Measurements from ENCODE around the gene ERAS.
"Not testable (repeated sequence)": the region's sequence is repeated elsewhere in the genome, so short reads cannot be mapped to it uniquely, and the experiment has no call there.

ERAS gene

GRCh38 chrX:48794911-48795515 lies 31.3 kb upstream of the ERAS start:
- no peak for DNase-seq (ENCODE audit: low read depth in 2 of 2)

- DNase-seq (ENCODE audit: low read depth in 2 of 2): no peak
Observed at GRCh38 chrX:48798318-48798717, 28.0 kb upstream of the ERAS start.

DNA sequence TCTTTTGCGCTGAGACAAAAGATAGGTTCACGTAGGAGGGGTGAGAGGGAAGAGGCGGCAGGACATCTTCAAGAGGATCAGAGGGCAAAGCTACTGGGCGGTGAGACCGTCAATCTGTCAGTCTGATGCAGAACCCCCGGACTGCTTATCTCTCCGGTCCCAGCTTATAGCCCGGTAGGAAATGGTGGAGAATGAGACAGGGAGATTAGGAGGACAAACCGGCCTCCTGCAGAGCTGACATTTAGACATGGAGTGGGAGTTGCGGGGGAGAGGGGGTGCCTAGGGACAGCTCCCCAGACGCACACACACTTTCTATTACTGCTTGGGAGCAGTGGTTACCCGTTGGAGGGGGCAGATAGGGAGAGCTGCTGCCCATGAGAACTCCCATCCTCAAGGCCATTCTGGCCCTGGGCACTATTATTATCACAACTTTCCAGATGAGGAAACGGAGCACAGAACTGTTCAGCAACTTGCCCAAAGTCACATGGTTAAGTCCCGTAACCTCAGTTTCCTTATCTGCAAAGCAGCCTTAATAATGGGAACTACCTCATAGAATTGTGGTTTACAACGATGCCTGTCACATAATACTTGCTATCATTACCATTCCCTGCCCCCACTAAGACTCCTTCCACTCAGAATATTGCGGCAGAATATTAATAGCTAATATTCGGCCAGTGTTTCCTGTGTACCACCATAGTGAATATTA lies 25.6 kb upstream of the ERAS start:
- no peak for DNase-seq (ENCODE audit: low read depth in 2 of 2)

DNA sequence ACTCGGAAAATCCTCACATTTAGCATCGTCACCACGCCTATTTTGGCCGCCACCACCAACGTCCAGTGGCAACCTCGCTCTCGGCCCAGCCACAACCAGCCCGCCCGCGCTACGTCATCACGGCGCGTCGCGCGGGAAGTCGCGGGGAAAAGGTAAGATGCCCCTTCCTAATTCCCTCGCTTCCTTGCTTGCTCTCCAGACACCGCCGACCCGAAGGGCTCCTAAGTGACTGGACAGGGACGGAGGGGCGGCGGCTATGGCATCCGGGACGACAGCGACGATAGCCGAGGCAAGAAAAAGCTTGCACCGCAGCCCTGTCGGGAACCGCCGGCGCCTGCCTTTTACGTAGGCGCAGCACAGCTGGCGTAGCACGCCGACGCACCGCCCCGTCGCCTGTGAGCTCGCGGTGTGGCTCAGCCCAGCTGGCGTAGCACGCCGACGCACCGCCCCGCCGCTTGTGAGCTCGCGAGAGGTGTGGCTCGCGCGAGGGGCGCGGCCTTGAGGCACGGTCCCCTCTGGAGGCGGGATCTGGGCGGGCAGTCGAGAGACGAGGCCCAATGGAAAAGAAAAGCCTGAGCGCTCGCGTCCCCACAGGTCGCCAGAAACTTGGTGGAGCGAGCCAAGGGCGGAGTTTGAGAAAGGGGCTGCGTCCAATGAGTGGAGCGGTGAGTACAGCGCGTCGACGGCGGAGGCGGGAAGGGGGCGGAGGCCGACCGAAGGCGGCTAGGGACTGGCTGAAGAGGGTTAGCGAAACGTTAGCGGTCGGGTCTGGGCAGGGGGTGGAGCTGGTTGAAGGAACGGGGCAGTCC lies 24.8 kb upstream of the ERAS start, which contains the start of gene HDAC6:
HDAC6 (plus strand) TSS at position 788 of the 809 bp plus-strand sequence. CDS start 626 bp downstream, outside the sequence.
- DNase-seq (ENCODE audit: low read depth in 2 of 2): peak; percentile 85 to 91

DNA sequence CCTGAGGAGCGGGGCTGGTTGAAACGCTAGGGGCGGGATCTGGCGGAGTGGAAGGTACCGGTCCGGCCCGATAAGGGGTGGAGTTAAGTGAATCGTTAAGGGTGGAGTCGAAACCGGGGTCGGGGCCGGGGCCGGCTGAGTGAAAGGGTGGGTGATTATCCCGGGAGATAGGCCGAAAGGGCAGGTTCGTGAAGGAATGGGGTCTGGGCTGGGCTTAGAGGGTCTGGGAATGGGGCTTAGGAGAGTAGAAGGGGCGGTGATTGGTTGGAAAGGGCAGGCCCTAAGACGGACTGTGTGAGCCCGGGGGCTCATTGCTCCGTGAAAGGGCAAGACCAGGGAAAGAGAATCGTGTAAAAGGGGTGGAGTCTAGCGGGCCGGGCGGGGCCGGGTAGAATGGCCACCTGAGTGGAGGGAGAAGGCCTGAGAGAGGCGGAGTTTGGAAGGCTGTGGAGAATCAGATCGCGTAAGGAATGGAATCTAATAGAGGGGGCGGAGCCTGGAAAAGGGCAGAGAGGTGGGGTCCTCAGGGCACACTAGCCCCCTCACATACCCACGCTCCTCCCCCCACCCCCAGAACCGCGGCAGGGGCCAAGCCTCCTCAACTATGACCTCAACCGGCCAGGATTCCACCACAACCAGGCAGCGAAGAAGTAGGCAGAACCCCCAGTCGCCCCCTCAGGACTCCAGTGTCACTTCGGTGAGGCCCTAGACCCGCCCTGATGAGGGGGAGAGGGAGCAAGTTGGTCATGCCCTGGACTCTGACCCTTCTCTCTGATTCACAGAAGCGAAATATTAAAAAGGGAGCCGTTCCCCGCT lies 24.0 kb upstream of the ERAS start:
- DNase-seq (ENCODE audit: low read depth in 2 of 2): peak; percentile 51 to 70

DNA sequence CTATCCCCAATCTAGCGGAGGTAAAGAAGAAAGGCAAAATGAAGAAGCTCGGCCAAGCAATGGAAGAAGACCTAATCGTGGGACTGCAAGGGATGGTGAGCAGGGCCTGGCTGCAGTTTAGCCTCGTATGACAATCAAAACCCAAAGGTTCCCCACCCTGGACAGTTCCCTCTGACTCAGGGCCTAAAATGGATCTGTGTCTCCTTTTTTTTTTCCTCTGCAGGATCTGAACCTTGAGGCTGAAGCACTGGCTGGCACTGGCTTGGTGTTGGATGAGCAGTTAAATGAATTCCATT lies 23.5 kb upstream of the ERAS start:
- DNase-seq (ENCODE audit: low read depth in 2 of 2): no peak

DNA sequence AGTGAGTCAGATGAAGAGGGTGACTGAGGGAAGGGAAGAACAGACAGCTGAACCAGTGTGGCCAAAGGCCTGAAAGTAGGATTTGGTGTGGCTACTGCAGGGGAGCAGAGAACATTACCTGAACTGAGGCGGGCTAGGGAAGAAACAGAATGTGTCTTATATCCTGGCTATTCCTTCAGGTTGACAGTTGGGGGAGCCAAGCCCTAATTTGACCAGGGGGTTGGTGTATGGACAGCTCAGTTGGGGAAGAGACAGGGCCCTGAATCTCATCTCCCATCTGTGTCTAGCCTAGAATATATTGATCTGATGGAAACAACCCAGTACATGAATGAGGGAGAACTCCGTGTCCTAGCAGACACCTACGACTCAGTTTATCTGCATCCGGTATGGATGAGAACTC lies 20.2 kb upstream of the ERAS start:
- DNase-seq (ENCODE audit: low read depth in 2 of 2): no peak

DNA sequence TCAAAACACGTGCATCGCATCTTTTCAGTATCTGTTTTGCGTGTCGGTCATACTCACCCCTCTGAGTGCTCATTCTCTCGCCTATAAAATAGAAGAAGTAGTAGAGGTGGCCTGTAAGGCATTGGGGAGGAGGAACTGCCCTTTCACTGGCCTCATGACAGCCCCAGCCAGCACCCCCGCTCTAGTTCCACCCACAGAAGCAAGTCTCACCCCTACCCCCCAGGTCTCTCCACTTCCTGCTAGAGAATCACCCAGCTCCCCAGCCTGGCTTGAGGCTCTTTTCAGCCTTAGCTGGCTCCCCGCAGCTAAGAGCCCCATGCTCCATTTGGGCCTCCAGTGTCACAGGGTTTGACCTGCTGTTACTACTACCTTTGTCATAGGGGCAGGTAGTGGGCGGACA lies 12.7 kb upstream of the ERAS start:
- DNase-seq (ENCODE audit: low read depth in 2 of 2): no peak

- DNase-seq (ENCODE audit: low read depth in 2 of 2): no peak
Observed at GRCh38 chrX:48814722-48815121, 11.6 kb upstream of the ERAS start.

DNA sequence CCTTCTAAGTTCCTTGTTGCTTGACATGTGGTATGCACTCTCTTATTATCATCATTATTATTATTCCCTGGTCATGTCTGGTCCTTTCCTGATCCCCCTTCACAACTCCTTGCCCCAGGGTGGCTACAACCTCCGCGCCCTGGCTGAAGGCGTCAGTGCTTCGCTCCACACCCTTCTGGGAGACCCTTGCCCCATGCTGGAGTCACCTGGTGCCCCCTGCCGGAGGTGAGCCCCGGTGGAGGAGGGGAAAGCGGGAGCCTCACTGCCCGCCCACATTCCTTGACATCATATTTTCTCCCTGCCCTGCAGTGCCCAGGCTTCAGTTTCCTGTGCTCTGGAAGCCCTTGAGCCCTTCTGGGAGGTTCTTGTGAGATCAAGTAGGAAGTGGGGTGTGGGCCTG lies 11.0 kb upstream of the ERAS start:
- DNase-seq (ENCODE audit: low read depth in 2 of 2): no peak

- DNase-seq (ENCODE audit: low read depth in 2 of 2): no peak
Observed at GRCh38 chrX:48816014-48816810, 10.1 kb upstream of the ERAS start.

- DNase-seq (ENCODE audit: low read depth in 2 of 2): no peak
Observed at GRCh38 chrX:48818098-48818497, 8.2 kb upstream of the ERAS start.

GRCh38 chrX:48818866-48819265 lies 7.4 kb upstream of the ERAS start:
- no peak for DNase-seq (ENCODE audit: low read depth in 2 of 2)

DNA sequence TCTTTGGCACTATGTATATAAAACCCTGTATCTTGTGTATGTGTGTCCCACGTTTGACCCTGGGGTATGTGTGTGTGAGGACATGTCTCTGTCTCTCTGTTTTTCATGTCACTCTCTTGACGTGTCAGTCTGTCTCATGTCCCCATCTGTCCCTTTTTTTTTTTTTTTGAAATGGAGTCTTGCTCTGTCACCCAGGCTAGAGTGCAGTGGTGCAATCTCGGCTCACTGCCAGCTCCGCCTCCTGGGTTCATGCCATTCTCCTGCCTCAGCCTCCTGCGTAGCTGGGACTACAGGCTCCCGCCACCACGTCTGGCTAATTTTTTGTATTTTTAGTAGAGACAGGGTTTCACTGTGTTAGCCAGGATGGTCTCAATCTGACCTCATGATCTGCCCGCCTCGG lies 6.9 kb upstream of the ERAS start:
- DNase-seq (ENCODE audit: low read depth in 2 of 2): not testable (repeated sequence)

DNA sequence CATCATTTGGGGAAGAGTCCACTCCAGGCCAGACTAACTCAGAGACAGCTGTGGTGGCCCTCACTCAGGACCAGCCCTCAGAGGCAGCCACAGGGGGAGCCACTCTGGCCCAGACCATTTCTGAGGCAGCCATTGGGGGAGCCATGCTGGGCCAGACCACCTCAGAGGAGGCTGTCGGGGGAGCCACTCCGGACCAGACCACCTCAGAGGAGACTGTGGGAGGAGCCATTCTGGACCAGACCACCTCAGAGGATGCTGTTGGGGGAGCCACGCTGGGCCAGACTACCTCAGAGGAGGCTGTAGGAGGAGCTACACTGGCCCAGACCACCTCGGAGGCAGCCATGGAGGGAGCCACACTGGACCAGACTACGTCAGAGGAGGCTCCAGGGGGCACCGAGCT lies 3.3 kb upstream of the ERAS start:
- DNase-seq (ENCODE audit: low read depth in 2 of 2): no peak

DNA sequence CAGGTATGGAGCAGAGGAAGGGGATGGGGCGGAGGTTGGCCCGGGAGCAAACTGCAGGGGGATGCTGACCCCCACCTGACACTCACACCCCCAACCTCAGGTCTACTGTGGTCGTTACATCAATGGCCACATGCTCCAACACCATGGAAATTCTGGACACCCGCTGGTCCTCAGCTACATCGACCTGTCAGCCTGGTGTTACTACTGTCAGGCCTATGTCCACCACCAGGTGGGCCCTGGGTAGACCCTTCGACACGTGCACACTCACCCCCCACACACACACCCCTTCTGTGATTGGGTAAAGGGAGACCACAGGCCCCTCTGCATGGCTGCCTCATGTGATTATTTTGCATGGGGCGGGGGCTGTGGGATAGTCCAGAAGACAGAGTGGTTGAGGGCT lies 2.2 kb upstream of the ERAS start:
- DNase-seq (ENCODE audit: low read depth in 2 of 2): no peak

DNA sequence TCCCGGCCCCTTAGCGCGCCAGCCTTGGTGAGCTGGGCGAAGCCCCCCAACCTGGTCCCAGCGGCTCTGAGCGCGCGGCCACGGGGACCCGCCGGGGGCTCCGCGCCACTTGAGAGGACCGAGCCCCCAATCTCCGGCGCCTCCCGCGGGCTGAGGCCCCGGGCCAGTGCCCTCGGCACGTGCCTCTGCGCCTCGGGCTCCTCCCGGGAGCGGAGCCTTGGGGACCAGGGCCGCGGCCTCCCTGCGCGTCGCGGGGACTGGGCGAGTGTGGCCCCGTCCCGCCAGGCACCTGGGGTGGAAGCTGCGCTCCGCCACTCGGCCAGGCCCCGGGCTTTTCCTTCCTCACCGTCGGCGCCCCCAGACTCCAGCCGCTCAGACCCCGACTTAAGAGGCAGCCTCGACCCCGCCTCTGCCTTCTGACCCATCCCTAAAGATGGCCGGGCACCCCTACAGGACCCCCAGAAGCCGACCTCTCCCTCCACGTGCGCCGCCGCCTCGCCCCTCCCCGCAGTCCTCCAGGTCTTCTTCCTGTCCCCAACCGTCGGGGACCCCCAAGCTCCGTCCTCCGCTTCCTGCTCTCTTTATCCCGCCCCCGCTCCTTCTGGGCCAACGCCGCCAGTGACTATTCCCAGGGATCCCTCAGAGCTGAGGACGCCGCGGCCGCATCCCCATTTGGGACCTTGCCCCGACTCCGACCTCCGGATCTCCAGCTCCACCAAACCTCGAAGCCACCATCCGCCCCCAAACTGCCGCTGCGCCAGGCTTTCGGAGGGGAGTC lies 752 bp downstream of the ERAS start:
- DNase-seq (ENCODE audit: low read depth in 2 of 2): no peak

- DNase-seq (ENCODE audit: low read depth in 2 of 2): no peak
Observed at GRCh38 chrX:48827654-48827968, 1.3 kb downstream of the ERAS start.

DNA sequence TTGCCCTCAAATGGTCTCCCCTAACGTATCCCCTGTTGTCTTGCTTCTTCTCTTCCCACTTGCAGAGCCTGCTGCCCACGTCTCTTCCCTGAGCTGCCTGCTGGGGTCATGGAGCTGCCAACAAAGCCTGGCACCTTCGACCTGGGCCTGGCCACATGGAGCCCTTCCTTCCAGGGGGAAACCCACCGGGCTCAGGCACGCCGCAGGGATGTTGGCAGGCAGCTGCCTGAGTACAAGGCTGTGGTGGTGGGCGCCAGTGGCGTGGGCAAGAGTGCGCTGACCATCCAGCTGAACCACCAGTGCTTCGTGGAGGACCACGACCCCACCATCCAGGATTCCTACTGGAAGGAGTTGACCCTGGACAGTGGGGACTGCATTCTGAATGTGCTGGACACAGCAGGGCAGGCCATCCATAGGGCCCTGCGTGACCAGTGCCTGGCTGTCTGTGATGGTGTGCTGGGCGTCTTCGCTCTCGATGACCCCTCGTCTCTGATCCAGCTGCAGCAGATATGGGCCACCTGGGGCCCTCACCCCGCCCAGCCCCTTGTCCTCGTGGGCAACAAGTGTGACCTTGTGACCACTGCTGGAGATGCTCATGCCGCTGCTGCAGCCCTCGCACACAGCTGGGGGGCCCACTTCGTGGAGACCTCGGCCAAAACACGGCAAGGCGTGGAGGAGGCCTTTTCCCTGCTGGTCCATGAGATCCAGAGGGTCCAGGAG lies 2.9 kb downstream of the ERAS start:
- no peak for DNase-seq (ENCODE audit: low read depth in 2 of 2)

Measured in stimulated activated CD4-positive, alpha-beta T cell treated with anti-CD3 and anti-CD28 coated beads, Interleukin-4, amount 100 ng/mL, for 48 hours (primary cell).